GM19193 (cell line): ENCODE measurements around the gene RPL26.

ENCODE experiments used
- POLR2A ChIP-seq: IDR thresholded peaks from 4 replicates; pipeline ENCODE4 v1.6.1; 2011; ENCODE audit not compliant: insufficient read depth, insufficient read length; ENCODE audit errors: extremely low read depth

RPL26 gene

GRCh38 chr17:8376271-8377067 lies 6.5 kb downstream of the RPL26 start, which contains the start of gene KRABD2:
Gene KRABD2, minus strand, starts transcription at chr17:8376704.
- peak; percentile 82 for TF ChIP-seq POLR2A

- no peak for TF ChIP-seq POLR2A
Measured at GRCh38 chr17:8375738-8376259, 7.2 kb downstream of the RPL26 start.

- no peak for TF ChIP-seq POLR2A
Measured at GRCh38 chr17:8372422-8372821, 10.6 kb downstream of the RPL26 start.

GRCh38 chr17:8371786-8372185 lies 11.2 kb downstream of the RPL26 start:
- no peak for TF ChIP-seq POLR2A

- TF ChIP-seq POLR2A = no peak
Measured at GRCh38 chr17:8369944-8370343, 13.0 kb downstream of the RPL26 start.

- TF ChIP-seq POLR2A = no peak
Measured at GRCh38 chr17:8368193-8368592, 14.8 kb downstream of the RPL26 start.

- TF ChIP-seq POLR2A = no peak
Measured at GRCh38 chr17:8366231-8366630, 16.8 kb downstream of the RPL26 start.

GRCh38 chr17:8365143-8365542 lies 17.9 kb downstream of the RPL26 start:
- TF ChIP-seq POLR2A = no peak

- TF ChIP-seq POLR2A = no peak
Measured at GRCh38 chr17:8362651-8363332, 20.2 kb downstream of the RPL26 start.

GRCh38 chr17:8360751-8361150 lies 22.2 kb downstream of the RPL26 start:
- TF ChIP-seq POLR2A = no peak

GRCh38 chr17:8360260-8360659 lies 22.7 kb downstream of the RPL26 start:
- TF ChIP-seq POLR2A = no peak

GRCh38 chr17:8359769-8360168 lies 23.2 kb downstream of the RPL26 start:
- no peak for TF ChIP-seq POLR2A

GRCh38 chr17:8357910-8358309 lies 25.1 kb downstream of the RPL26 start:
- TF ChIP-seq POLR2A = no peak

GRCh38 chr17:8354236-8354635 lies 28.8 kb downstream of the RPL26 start:
- no peak for TF ChIP-seq POLR2A

GRCh38 chr17:8353736-8354135 lies 29.3 kb downstream of the RPL26 start:
- TF ChIP-seq POLR2A = no peak

- TF ChIP-seq POLR2A = no peak
Measured at GRCh38 chr17:8350339-8350738, 32.7 kb downstream of the RPL26 start.
